Vagina (tissue), 2 donors: Measurements from ENCODE around the gene VPS50. TPM values are rescaled to one million over a fixed set of nuclear protein-coding genes. Genes with fewer than 3 reads are reported as not detected.
"Not testable (repeated sequence)": the region's sequence is repeated elsewhere in the genome, so short reads cannot be mapped to it uniquely, and the experiment has no call there.

Source experiments
- DNase-seq, 2 donors: peaks; one replicate each; pipeline ENCODE4 v3.0.0-alpha.2; 2017; ENCODE audit errors: extremely low spot score in 2 of 2
- H3K27ac ChIP-seq: fragments of 200-600 bp; sonication (generic); one replicate; pipeline ENCODE4 v1.5.1; 2019
- H3K27me3 ChIP-seq: fragments of 200-600 bp; sonication (generic); one replicate; pipeline ENCODE4 v1.5.1; 2019
- H3K36me3 ChIP-seq, 2 donors: fragments of 200-600 bp; sonication (generic); one replicate each; pipeline ENCODE4 v1.5.1; 2017 to 2019
- H3K4me1 ChIP-seq: fragments of 200-600 bp; sonication (generic); one replicate; pipeline ENCODE4 v1.5.1; 2019
- H3K4me3 ChIP-seq, 2 donors: fragments of 200-600 bp; sonication (generic); 1 replicate in 1 of 2; 2 replicates in 1 of 2; pipeline ENCODE4 v1.5.1; 2016 to 2019
- H3K9me3 ChIP-seq: fragments of 200-600 bp; sonication (generic); one replicate; pipeline ENCODE4 v1.5.1; 2019
- CTCF ChIP-seq, 3 experiments: fragments of 450-650 bp in 2 of 3; fragments of 200-600 bp in 1 of 3; sonication (generic) in 1 of 3; IDR thresholded peaks; one replicate each; pipeline ENCODE4 v1.5.1; 2017 to 2019; ENCODE audit warnings: antibody characterized with exemption in 3 of 3, mild to moderate bottlenecking in 2 of 3, moderate library complexity in 2 of 3
- POLR2A ChIP-seq, 2 donors: fragments of 450-650 bp; IDR thresholded peaks; one replicate each; pipeline ENCODE4 v1.6.1; 2017; ENCODE audit warnings: antibody characterized with exemption in 2 of 2, mild to moderate bottlenecking in 2 of 2, moderate library complexity in 2 of 2
- POLR2AphosphoS5 ChIP-seq, 2 donors: sonication (generic); formaldehyde crosslinking; IDR thresholded peaks; one replicate each; pipeline ENCODE4 v1.9.0; 2017; ENCODE audit warnings: antibody characterized with exemption in 2 of 2, mild to moderate bottlenecking in 2 of 2, low read depth in 1 of 2; ENCODE audit not compliant: insufficient read depth in 1 of 2
- intact Hi-C: fragments of 100-400 bp; cut with DNase I; formaldehyde crosslinking; loops from one replicate; pipeline ENCODE4 v1.15.1; 2023
- total RNA-seq: library from RNA; depleted of rRNA; stranded (reverse); fragments of >200 nt; gene quantifications from one replicate; pipeline ENCODE4 v1.2.3, GENCODE V29; 2016

The VPS50 gene
- total RNA-seq, 1 donor from 2014 or later = 13.0 TPM

DNA sequence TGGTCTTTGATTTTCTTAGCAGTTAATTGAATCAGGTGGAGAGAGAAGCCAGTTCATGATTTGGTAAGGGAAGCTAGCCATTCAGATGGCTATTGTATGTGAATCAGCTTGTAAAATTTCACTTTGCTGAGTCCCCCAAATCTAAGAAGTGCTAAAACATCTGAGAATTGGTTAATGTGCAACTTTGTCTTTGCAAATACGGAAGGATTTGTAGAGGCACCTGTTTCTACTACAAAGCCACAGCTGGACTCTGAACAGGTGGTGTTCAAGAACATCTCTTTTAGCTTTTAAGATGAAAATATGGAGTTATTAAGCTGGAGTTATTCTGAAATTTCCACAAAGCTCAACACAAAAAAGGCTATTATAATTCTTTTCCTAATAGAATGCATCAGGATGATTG lies 132.6 kb downstream of the VPS50 start:
- no peaks in the 10 kb centered on the region for H3K36me3 ChIP-seq
- TF ChIP-seq POLR2AphosphoS5 (IDR thresholded peaks at IDR 0.05; ENCODE audit: insufficient read depth in 1 of 2, low read depth in 1 of 2) = no peak
- no peak for TF ChIP-seq POLR2A (IDR thresholded peaks at IDR 0.05)
- TF ChIP-seq CTCF (IDR thresholded peaks at IDR 0.05) = no peak
- H3K4me1 ChIP-seq = no peaks in the 10 kb centered on the region
- H3K27me3 ChIP-seq = no peaks in the 10 kb centered on the region
- H3K27ac ChIP-seq = no peak overlapping the region
- no peak for DNase-seq
- intact Hi-C loops = no loop called here
- H3K9me3 ChIP-seq = no peaks in the 10 kb centered on the region
- H3K4me3 ChIP-seq = no peak overlapping the region

DNA sequence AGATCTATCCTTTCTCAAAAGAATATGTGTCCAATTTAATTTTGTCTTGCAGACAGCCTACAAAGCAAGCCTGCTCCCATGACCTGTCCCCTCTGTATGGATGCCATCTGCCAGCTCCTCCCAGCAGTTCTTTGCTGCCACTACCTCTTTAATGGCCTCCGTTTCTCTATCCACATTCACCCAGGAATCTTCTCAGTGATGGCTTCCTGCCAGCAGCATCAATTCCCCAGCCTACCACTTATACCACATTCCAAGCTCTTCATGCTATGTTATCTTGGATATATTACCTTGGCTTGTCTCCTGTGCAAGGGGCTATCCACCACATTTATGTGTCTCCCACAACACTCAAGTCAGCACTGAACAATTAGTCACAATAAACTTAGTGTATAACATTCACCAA lies 133.2 kb downstream of the VPS50 start:
- intact Hi-C loops = no loop called here
- Histone ChIP-seq H3K9me3 (no peaks in the 10 kb centered on the region), H3K27ac (no peak overlapping the region), H3K4me3 (no peak overlapping the region), H3K27me3 (no peaks in the 10 kb centered on the region), H3K4me1 (no peaks in the 10 kb centered on the region), H3K36me3 (no peaks in the 10 kb centered on the region)
- DNase-seq = no peak
- TF ChIP-seq POLR2A (IDR thresholded peaks at IDR 0.05) (no peak), POLR2AphosphoS5 (IDR thresholded peaks at IDR 0.05; ENCODE audit: insufficient read depth in 1 of 2, low read depth in 1 of 2) (no peak), CTCF (IDR thresholded peaks at IDR 0.05) (no peak)

DNA sequence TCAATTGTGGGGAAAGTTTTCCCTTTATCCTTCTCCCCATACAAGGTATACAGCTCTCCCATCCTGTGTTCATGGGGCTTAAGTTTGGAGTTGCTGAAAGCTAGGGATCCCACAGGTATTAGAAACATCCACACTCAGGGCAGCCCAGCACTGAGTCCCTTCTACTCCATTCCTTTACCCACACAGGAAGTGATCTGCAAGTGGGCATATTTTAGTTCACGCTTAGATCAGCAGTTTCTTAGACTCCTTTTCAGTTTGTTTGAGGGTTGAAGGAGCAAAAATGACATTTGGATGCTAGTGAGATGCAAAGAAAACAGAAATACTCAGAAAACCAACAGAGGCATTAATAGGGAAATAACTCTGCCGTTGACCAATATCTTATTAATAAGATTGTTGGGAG lies 134.7 kb downstream of the VPS50 start:
- intact Hi-C loops = no loop called here
- H3K9me3 ChIP-seq = no peaks in the 10 kb centered on the region
- no peak for DNase-seq
- no peaks in the 10 kb centered on the region for H3K27me3 ChIP-seq
- H3K4me3 ChIP-seq = no peak overlapping the region
- no peaks in the 10 kb centered on the region for H3K36me3 ChIP-seq
- H3K4me1 ChIP-seq = no peaks in the 10 kb centered on the region
- no peak overlapping the region for H3K27ac ChIP-seq
- TF ChIP-seq CTCF (IDR thresholded peaks at IDR 0.05) = no peak

DNA sequence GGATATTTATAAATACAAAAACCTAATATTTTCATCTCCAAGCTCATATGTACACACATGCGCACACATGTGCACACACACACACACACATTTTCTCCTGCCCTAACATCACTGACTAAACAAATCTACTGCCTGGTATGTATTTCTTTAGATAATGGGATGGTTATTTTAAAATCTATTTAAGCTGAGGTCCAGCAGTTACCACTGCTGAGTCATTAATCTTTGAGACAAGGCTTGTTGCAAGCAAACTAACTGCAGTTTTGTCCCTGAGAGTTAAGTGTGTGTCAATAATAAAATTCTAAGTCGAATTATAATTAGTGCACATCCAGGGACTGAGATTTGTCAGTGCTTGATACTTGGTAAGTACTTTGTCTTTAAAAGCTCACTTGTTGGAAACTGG lies 135.1 kb downstream of the VPS50 start:
- Histone ChIP-seq H3K27ac (no peak overlapping the region), H3K36me3 (no peaks in the 10 kb centered on the region), H3K4me3 (no peak overlapping the region), H3K4me1 (no peaks in the 10 kb centered on the region), H3K27me3 (no peaks in the 10 kb centered on the region), H3K9me3 (no peaks in the 10 kb centered on the region)
- no peak for TF ChIP-seq CTCF (IDR thresholded peaks at IDR 0.05)
- no peak for TF ChIP-seq POLR2AphosphoS5 (IDR thresholded peaks at IDR 0.05; ENCODE audit: insufficient read depth in 1 of 2, low read depth in 1 of 2)
- TF ChIP-seq POLR2A (IDR thresholded peaks at IDR 0.05) = no peak
- intact Hi-C loops = no loop called here
- DNase-seq = no peak

DNA sequence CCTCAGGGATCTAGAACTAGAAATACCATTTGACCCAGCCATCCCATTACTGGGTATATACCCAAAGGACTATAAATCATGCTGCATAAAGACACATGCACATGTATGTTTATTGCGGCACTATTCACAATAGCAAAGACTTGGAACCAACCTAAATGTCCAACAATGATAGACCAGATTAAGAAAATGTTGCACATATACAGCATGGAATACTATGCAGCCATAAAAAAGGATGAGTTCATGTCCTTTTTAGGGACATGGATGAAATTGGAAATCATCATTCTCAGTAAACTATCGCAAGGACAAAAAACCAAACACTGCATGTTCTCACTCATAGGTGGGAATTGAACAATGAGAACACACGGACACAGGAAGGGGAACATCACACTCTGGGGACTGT lies 138.8 kb downstream of the VPS50 start:
- H3K27me3 ChIP-seq, H3K27ac ChIP-seq, H3K4me3 ChIP-seq, DNase-seq, H3K4me1 ChIP-seq, intact Hi-C loops, H3K36me3 ChIP-seq, H3K9me3 ChIP-seq: not testable (repeated sequence)

DNA sequence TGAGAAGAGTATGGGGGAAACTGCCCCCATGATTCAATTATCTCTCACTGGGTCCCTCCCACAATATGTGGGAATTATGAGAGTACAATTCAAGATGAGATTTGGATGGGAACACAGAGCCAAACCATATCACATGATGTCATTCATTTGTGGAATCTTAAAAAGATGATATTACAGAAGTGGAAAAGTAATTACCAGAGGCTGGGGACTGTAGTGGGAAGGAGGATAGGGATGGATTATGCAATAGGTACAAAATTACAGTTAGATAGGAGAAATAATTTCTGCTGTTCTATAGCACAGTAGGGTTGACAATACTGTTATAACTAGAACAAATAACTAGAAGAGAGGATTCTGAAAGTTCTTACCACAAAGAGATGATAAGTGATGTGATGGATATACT lies 141.4 kb downstream of the VPS50 start:
- Histone ChIP-seq H3K36me3 (no peaks in the 10 kb centered on the region), H3K4me1 (no peaks in the 10 kb centered on the region), H3K4me3 (no peak overlapping the region), H3K27ac (no peak overlapping the region), H3K9me3 (no peaks in the 10 kb centered on the region), H3K27me3 (no peaks in the 10 kb centered on the region)
- no peak for TF ChIP-seq CTCF (IDR thresholded peaks at IDR 0.05)
- TF ChIP-seq POLR2AphosphoS5 (IDR thresholded peaks at IDR 0.05; ENCODE audit: insufficient read depth in 1 of 2, low read depth in 1 of 2) = no peak
- no peak for TF ChIP-seq POLR2A (IDR thresholded peaks at IDR 0.05)
- intact Hi-C loops = no loop called here
- no peak for DNase-seq
